Measurements from ENCODE around the gene RIMBP2.

RIMBP2 gene

GRCh38 chr12:130547480-130548155 lies 168.5 kb downstream of the RIMBP2 start:
- TF ChIP-seq REST (IDR thresholded peaks at IDR 0.05; ENCODE audit: insufficient read depth in 1 of 2, low read depth in 2 of 2, low read length in 2 of 2) (no peak), SIN3A (IDR thresholded peaks at IDR 0.05; ENCODE audit: borderline replicate concordance, insufficient read depth, low read length) (no peak), TAF1 (IDR thresholded peaks at IDR 0.05; ENCODE audit: borderline replicate concordance, insufficient read depth, low read length) (no peak), FOXP2 (optimal IDR thresholded peaks at IDR 0.05; ENCODE audit: borderline replicate concordance, extremely low read depth, extremely low read length, insufficient read depth) (no peak), POLR2AphosphoS5 (IDR thresholded peaks at IDR 0.05; ENCODE audit: low read depth, low read length) (no peak)

DNA sequence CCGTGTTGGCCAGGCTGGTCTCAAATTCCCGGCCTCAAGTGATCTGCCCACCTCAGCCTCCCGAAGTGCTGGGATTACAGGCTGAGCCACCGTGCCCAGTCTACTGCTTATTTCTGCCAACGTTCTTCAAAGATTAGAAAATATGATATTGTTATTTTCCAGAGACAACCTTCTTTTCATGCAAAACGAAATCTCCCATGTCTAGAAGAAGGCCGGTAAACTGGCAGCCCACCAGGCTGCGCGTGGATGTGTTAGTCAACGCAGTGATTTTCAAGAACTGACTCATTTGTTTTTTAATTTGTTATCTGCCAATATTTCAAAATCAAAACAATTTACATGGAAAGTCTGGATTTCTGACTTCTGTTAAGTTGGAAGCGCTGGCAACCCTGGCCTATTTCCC lies 169.6 kb downstream of the RIMBP2 start:
- TF ChIP-seq REST (IDR thresholded peaks at IDR 0.05; ENCODE audit: insufficient read depth in 1 of 2, low read depth in 2 of 2, low read length in 2 of 2) (no peak), POLR2AphosphoS5 (IDR thresholded peaks at IDR 0.05; ENCODE audit: low read depth, low read length) (no peak), SIN3A (IDR thresholded peaks at IDR 0.05; ENCODE audit: borderline replicate concordance, insufficient read depth, low read length) (no peak), FOXP2 (optimal IDR thresholded peaks at IDR 0.05; ENCODE audit: borderline replicate concordance, extremely low read depth, extremely low read length, insufficient read depth) (no peak), TAF1 (IDR thresholded peaks at IDR 0.05; ENCODE audit: borderline replicate concordance, insufficient read depth, low read length) (no peak)

- TF ChIP-seq REST (IDR thresholded peaks at IDR 0.05; ENCODE audit: insufficient read depth in 1 of 2, low read depth in 2 of 2, low read length in 2 of 2) (no peak), FOXP2 (optimal IDR thresholded peaks at IDR 0.05; ENCODE audit: borderline replicate concordance, extremely low read depth, extremely low read length, insufficient read depth) (no peak), SIN3A (IDR thresholded peaks at IDR 0.05; ENCODE audit: borderline replicate concordance, insufficient read depth, low read length) (no peak), POLR2AphosphoS5 (IDR thresholded peaks at IDR 0.05; ENCODE audit: low read depth, low read length) (no peak), TAF1 (IDR thresholded peaks at IDR 0.05; ENCODE audit: borderline replicate concordance, insufficient read depth, low read length) (no peak)
These were observed 170.6 kb downstream of the RIMBP2 start for GRCh38 chr12:130545475-130545874.

DNA sequence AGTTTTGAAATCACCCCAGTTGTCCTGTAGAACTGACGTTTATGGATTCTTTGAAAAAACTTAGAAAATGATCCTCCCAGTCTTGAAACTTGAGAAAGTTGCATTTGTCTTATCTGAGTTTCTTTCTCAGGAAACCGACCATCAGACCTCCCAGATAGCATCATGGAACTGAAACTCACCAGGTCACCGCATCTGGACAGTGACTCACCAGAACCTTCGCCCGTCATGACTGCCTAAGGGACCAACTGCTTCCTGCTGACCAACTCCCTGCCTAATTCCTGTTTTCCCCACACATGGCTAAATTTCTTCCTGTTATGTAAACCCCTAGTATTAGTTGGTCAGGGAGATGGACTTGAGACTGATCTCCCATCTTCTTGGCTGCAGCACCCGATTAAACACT lies 175.7 kb downstream of the RIMBP2 start:
- no peak for TF ChIP-seq REST (IDR thresholded peaks at IDR 0.05; ENCODE audit: insufficient read depth in 1 of 2, low read depth in 2 of 2, low read length in 2 of 2)
- TF ChIP-seq FOXP2 (optimal IDR thresholded peaks at IDR 0.05; ENCODE audit: borderline replicate concordance, extremely low read depth, extremely low read length, insufficient read depth): no peak
- TF ChIP-seq POLR2AphosphoS5 (IDR thresholded peaks at IDR 0.05; ENCODE audit: low read depth, low read length): no peak
- no peak for TF ChIP-seq SIN3A (IDR thresholded peaks at IDR 0.05; ENCODE audit: borderline replicate concordance, insufficient read depth, low read length)
- no peak for TF ChIP-seq TAF1 (IDR thresholded peaks at IDR 0.05; ENCODE audit: borderline replicate concordance, insufficient read depth, low read length)

All from PFSK-1 (cell line).